C4-2B (cell line): ENCODE data around the gene S1PR1.

Experiments used
- H3K27ac ChIP-seq: fragments of 450-650 bp; 2 replicates; pipeline ENCODE4 v1.5.1; 2017
- ZFX ChIP-seq: fragments of 450-650 bp; IDR thresholded peaks from 2 replicates; pipeline ENCODE4 v1.6.1; 2017
- TF ChIP-seq, protein P1 (sequence below): fragments of 450-650 bp; conservative IDR thresholded peaks from 2 replicates; pipeline ENCODE4 v1.5.1; 2017; ENCODE audit warnings: mild to moderate bottlenecking

S1PR1 gene

GRCh38 chr1:101278238-101278637 lies 41.4 kb downstream of the S1PR1 start:
- TF ChIP-seq ZFX = no peak
- TF ChIP-seq, protein P1, sequence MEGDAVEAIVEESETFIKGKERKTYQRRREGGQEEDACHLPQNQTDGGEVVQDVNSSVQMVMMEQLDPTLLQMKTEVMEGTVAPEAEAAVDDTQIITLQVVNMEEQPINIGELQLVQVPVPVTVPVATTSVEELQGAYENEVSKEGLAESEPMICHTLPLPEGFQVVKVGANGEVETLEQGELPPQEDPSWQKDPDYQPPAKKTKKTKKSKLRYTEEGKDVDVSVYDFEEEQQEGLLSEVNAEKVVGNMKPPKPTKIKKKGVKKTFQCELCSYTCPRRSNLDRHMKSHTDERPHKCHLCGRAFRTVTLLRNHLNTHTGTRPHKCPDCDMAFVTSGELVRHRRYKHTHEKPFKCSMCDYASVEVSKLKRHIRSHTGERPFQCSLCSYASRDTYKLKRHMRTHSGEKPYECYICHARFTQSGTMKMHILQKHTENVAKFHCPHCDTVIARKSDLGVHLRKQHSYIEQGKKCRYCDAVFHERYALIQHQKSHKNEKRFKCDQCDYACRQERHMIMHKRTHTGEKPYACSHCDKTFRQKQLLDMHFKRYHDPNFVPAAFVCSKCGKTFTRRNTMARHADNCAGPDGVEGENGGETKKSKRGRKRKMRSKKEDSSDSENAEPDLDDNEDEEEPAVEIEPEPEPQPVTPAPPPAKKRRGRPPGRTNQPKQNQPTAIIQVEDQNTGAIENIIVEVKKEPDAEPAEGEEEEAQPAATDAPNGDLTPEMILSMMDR = no peak
- no peak overlapping the region for H3K27ac ChIP-seq

DNA sequence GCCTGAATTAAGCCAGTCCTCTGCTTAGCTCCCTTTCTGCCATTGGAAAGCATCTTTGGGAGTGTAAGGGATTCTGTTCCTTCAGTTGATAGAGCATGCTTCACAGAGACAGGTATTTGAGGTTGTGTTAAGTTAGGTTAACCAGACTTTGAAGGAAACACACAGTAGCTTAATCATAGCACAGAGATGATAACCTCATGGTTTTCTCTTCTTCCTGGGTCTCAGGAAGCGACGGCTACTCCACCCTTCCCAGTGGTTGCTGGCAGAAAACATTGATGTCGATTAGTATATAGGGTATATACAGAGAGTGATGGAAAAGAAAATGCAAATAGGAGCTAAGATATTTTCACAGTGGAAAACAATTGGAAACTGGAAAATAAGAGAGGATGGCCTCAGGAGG lies 42.0 kb downstream of the S1PR1 start:
- H3K27ac ChIP-seq = no peak overlapping the region
- TF ChIP-seq ZFX = no peak
- TF ChIP-seq, protein P1 = no peak

- TF ChIP-seq, protein P1 = no peak
- no peak for TF ChIP-seq ZFX
Measured at GRCh38 chr1:101280049-101280592, 43.3 kb downstream of the S1PR1 start.

GRCh38 chr1:101280942-101281654 lies 44.3 kb downstream of the S1PR1 start:
- no peak for TF ChIP-seq ZFX
- TF ChIP-seq, protein P1 = no peak

More at GRCh38 chr1:101280049-101280592, 43.3 kb downstream of the S1PR1 start:
- no peak overlapping the region for H3K27ac ChIP-seq

DNA sequence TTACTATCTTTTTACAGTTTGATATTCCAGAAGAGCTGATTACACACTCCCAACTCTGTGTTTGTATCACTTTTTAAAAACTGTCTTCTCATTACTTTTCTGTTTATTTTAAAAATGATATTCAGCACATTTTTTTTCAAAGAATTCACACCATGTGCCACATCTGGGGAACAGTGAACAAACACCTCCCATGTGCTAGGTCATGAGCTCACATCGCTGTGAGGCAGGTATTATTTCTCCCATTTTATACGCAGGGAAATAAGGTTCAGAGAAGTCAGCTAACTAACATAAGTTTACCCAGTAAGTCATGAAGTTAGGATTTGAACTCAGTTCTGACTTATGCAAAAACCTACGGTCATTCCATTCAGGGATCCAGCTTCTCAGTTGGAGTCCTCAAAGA lies 44.9 kb downstream of the S1PR1 start:
- no peak overlapping the region for H3K27ac ChIP-seq
- no peak for TF ChIP-seq ZFX
- TF ChIP-seq, protein P1 = no peak

More at GRCh38 chr1:101280942-101281654, 44.3 kb downstream of the S1PR1 start:
- H3K27ac ChIP-seq = no peak overlapping the region

GRCh38 chr1:101282314-101283038 lies 45.7 kb downstream of the S1PR1 start:
- TF ChIP-seq ZFX = no peak
- TF ChIP-seq, protein P1 = no peak
- H3K27ac ChIP-seq = no peak overlapping the region

GRCh38 chr1:101283443-101283842 lies 46.6 kb downstream of the S1PR1 start:
- TF ChIP-seq, protein P1 = no peak
- no peak for TF ChIP-seq ZFX

More at GRCh38 chr1:101283443-101283842, 46.6 kb downstream of the S1PR1 start:
- H3K27ac ChIP-seq = no peak overlapping the region
